OCI-LY7 (cell line): ENCODE data around the gene BTAF1. TPM values are rescaled to one million over a fixed set of nuclear protein-coding genes. Genes with fewer than 3 reads are reported as not detected.

Experiments used
- BruUV-seq: library from RNA; stranded (reverse); fragments of 400-500 nt; replicated peaks from 2 replicates; lab custom pipeline; 2021; lab: Mats Ljungman, UMichigan
- CTCF ChIA-PET: fragments of 300-600 bp; sonication (Branson Sonifier 250); formaldehyde crosslinking; loops from one replicate; lab custom pipeline; 2022; ENCODE audit warnings: antibody characterized with exemption; ENCODE audit not compliant: unreplicated experiment; lab: Charles Lee
- POLR2A ChIA-PET: fragments of 300-600 bp; sonication (Branson Sonifier 250); formaldehyde crosslinking; loops from one replicate; lab custom pipeline; 2022; ENCODE audit warnings: antibody characterized with exemption; lab: Charles Lee
- DNase-seq: peaks from one replicate; pipeline ENCODE4 v3.0.0-alpha.2; 2015; ENCODE audit warnings: low spot score
- H2AFZ ChIP-seq: fragments of 200-600 bp; sonication (generic), shearing (Covaris generic); 2 replicates; pipeline ENCODE4 v1.6.1; 2014; ENCODE audit warnings: mild to moderate bottlenecking, antibody characterized with exemption, low read length, moderate library complexity
- H3K27ac ChIP-seq: fragments of 200-600 bp; sonication (generic); 2 replicates; pipeline ENCODE4 v1.5.1; 2014; ENCODE audit warnings: mixed run types, low read depth, mild to moderate bottlenecking, moderate library complexity, low read length, inconsistent platforms; ENCODE audit not compliant: poor library complexity, severe bottlenecking
- H3K36me3 ChIP-seq: fragments of 200-600 bp; sonication (generic); 2 replicates; pipeline ENCODE4 v1.6.1; 2014; ENCODE audit warnings: mild to moderate bottlenecking, antibody characterized with exemption, low read length, moderate library complexity, mixed read lengths; ENCODE audit not compliant: insufficient read depth
- H3K4me1 ChIP-seq: fragments of 200-600 bp; sonication (generic); 2 replicates; pipeline ENCODE4 v1.5.1; 2014; ENCODE audit warnings: mild to moderate bottlenecking, low read length; ENCODE audit not compliant: insufficient read depth, poor library complexity, severe bottlenecking
- H3K4me2 ChIP-seq: fragments of 200-600 bp; sonication (generic); 2 replicates; pipeline ENCODE4 v1.6.1; 2014; ENCODE audit warnings: mild to moderate bottlenecking, low read length
- H3K4me3 ChIP-seq: fragments of 200-600 bp; sonication (generic); 2 replicates; pipeline ENCODE4 v1.5.1; 2014; ENCODE audit warnings: mild to moderate bottlenecking, low read depth, low read length; ENCODE audit not compliant: poor library complexity, severe bottlenecking
- H3K79me2 ChIP-seq: fragments of 200-600 bp; sonication (generic); 2 replicates; pipeline ENCODE4 v1.6.1; 2016; ENCODE audit warnings: low read depth, mild to moderate bottlenecking, low read length, moderate library complexity, mixed read lengths; ENCODE audit not compliant: insufficient read depth
- H3K9me2 ChIP-seq: fragments of 200-600 bp; sonication (generic); 2 replicates; pipeline ENCODE4 v1.6.1; 2016; ENCODE audit warnings: mild to moderate bottlenecking, low read length, mixed read lengths; ENCODE audit not compliant: insufficient read depth
- H3K9me3 ChIP-seq: fragments of 200-600 bp; sonication (generic); 2 replicates; pipeline ENCODE4 v1.6.1; 2014; ENCODE audit warnings: mild to moderate bottlenecking, mixed run types, low read length, mixed read lengths
- H4K20me1 ChIP-seq: fragments of 200-600 bp; sonication (generic); 2 replicates; pipeline ENCODE4 v1.6.1; 2014; ENCODE audit warnings: mild to moderate bottlenecking, antibody characterized with exemption, low read length, moderate library complexity, mixed read lengths; ENCODE audit not compliant: insufficient read depth
- EZH2phosphoT487 ChIP-seq: fragments of 200-600 bp; sonication (generic); IDR thresholded peaks from 2 replicates; pipeline ENCODE4 v1.6.1; 2018; ENCODE audit warnings: low read depth, borderline replicate concordance, mild to moderate bottlenecking, mixed run types, antibody characterized with exemption, low read length, moderate library complexity, mixed read lengths
- intact Hi-C: fragments of 100-400 bp; cut with micrococcal nuclease; formaldehyde crosslinking; loops from one replicate; pipeline ENCODE4 v1.10.0; 2022; ENCODE audit not compliant: unreplicated experiment
- total RNA-seq, 2 experiments: library from RNA; depleted of rRNA in 1 of 2; stranded (reverse); fragments of >200 nt in 1 of 2; shearing (Covaris generic) in 1 of 2; gene quantifications; 2 replicates each; pipeline ENCODE4 v1.2.3, GENCODE V29; 2014 to 2022
- TF ChIP-seq, protein P1 (sequence below): fragments of 200-600 bp; sonication (generic); conservative IDR thresholded peaks from 2 replicates; pipeline ENCODE4 v1.5.1; 2014; ENCODE audit warnings: mild to moderate bottlenecking, antibody characterized with exemption, low read length, moderate library complexity, mixed read lengths

BTAF1 gene
- total RNA-seq, 2 experiments from 2014 or later, result 65.1 to 95.6 TPM

DNA sequence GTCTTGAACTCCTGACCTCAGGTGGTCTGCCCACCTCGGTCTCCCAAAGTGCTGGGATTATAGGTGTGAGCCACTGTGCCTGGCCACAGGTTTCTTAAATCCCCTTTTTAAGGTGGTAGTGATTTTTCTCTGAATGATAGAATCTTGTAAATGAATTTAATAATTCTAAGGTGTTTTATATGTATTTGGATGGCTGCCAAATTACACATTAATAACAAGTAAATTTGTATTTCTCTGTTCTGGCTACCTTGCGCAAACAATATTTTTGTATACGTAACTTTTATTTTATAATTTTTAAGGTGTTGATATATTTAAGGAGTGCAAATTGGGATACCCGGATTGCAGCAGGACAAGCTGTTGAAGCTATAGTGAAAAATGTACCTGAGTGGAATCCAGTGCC is 16.1 kb downstream of the BTAF1 start:
- no TSS peak for BruUV-seq
- POLR2A ChIA-PET, result interaction anchor here (0.6 to 1.1 kb wide), 5 partner anchors 12 to 598 kb away, joined by 3 to 5 read pairs (median 4); no protein-coding TSS in a partner anchor

DNA sequence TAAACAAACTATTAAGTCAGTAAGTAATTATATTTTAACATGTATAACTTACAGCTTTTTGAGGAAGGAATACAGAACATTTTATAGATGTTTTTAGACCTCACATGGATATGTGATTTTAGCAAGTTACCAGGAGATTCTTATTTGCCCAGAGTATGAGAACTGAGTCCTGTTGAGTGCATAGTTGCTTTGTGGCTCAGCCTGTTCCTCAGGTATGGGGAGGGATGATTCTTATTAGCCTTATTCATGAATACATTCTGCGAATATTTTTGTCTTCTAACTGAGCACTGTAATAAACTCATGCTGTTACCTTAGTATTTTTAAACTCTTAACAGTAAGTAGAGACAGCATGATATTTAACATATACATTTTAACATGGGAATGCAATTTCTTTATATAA is 17.9 kb downstream of the BTAF1 start:
- DNase-seq, result no peak
- no peaks in the 10 kb centered on the region for H3K9me3 ChIP-seq
- no peak overlapping the region for H3K4me2 ChIP-seq
- no peaks in the 10 kb centered on the region for H3K4me1 ChIP-seq
- POLR2A ChIA-PET, result interaction anchor here (0.6 to 1.2 kb wide), 4 partner anchors 9 to 521 kb away, joined by 3 to 7 read pairs (median 4); no protein-coding TSS in a partner anchor
- no peaks in the 10 kb centered on the region for H3K9me2 ChIP-seq
- H3K4me3 ChIP-seq, result no peak overlapping the region
- peaks cover 56% of the 10 kb centered on the region for H3K79me2 ChIP-seq
- intact Hi-C loops, result no loop called here
- H4K20me1 ChIP-seq, result no peaks in the 10 kb centered on the region
- CTCF ChIA-PET, result no interaction called here
- H3K36me3 ChIP-seq, result peaks cover 99% of the 10 kb centered on the region
- TF ChIP-seq EZH2phosphoT487, result no peak
- TF ChIP-seq, protein P1, sequence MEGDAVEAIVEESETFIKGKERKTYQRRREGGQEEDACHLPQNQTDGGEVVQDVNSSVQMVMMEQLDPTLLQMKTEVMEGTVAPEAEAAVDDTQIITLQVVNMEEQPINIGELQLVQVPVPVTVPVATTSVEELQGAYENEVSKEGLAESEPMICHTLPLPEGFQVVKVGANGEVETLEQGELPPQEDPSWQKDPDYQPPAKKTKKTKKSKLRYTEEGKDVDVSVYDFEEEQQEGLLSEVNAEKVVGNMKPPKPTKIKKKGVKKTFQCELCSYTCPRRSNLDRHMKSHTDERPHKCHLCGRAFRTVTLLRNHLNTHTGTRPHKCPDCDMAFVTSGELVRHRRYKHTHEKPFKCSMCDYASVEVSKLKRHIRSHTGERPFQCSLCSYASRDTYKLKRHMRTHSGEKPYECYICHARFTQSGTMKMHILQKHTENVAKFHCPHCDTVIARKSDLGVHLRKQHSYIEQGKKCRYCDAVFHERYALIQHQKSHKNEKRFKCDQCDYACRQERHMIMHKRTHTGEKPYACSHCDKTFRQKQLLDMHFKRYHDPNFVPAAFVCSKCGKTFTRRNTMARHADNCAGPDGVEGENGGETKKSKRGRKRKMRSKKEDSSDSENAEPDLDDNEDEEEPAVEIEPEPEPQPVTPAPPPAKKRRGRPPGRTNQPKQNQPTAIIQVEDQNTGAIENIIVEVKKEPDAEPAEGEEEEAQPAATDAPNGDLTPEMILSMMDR, result no peak
- H3K27ac ChIP-seq, result no peak overlapping the region
- no TSS peak for BruUV-seq
- H2AFZ ChIP-seq, result no peak overlapping the region

More for the DNA sequence above, 16.1 kb downstream of the BTAF1 start:
- H2AFZ ChIP-seq, result no peak overlapping the region
- DNase-seq, result no peak
- no peak overlapping the region for H3K4me2 ChIP-seq
- TF ChIP-seq, protein P1, result no peak
- TF ChIP-seq EZH2phosphoT487, result no peak
- H3K9me3 ChIP-seq, result no peaks in the 10 kb centered on the region
- no peaks in the 10 kb centered on the region for H3K9me2 ChIP-seq
- no peaks in the 10 kb centered on the region for H4K20me1 ChIP-seq
- H3K27ac ChIP-seq, result no peak overlapping the region
- no peak overlapping the region for H3K4me3 ChIP-seq
- H3K79me2 ChIP-seq, result peaks cover 72% of the 10 kb centered on the region
- peaks cover 99% of the 10 kb centered on the region for H3K36me3 ChIP-seq
- CTCF ChIA-PET, result no interaction called here
- no peaks in the 10 kb centered on the region for H3K4me1 ChIP-seq
- intact Hi-C loops, result no loop called here

DNA sequence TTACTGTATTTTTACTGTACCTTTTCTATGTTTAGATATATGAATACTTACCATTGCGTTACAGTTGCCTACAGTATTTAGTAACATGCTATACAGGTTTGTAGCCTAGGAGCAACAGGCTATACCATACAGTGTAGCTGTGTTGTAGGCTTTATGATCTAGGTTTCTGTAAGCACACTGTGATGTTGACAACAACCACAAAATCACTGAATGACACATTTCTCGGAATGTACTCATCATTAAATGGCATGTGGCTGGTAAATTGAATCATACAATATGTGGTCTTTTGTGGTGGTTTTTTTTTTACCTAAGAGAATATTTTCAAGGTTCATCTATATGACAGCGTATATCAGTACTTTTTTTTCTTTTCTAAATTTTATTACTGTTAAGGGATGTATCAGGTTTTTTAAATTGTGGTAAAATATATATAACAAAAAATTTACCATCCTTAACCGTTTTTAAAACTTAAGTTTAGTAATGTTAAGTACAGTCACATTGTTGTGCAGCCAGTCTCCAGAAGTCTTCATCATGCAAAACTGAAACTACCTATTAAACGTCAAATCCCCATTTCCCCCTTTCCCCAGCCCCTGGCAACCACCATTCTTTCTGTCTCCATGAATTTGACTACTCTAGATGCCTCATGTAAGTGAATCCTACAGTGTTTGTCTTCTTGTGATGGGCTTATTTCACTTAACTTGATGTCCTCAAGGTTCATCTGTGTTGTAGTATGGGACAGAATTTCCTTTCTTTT is 21.5 kb downstream of the BTAF1 start:
- Histone ChIP-seq H3K9me2 (no peaks in the 10 kb centered on the region), H2AFZ (no peak overlapping the region), H4K20me1 (no peaks in the 10 kb centered on the region), H3K4me2 (no peak overlapping the region), H3K9me3 (no peaks in the 10 kb centered on the region), H3K27ac (no peak overlapping the region), H3K4me1 (no peaks in the 10 kb centered on the region), H3K79me2 (peaks cover 23% of the 10 kb centered on the region; the same call in 1 of the 2 replicates), H3K4me3 (no peak overlapping the region), H3K36me3 (peaks cover 82% of the 10 kb centered on the region)
- no TSS peak for BruUV-seq
- no peak for DNase-seq
- intact Hi-C loops, result no loop called here
- POLR2A ChIA-PET, result no interaction called here
- CTCF ChIA-PET, result no interaction called here
- TF ChIP-seq, protein P1, result no peak
- no peak for TF ChIP-seq EZH2phosphoT487
